OCI-LY7 (cell line): ENCODE data around the gene MLLT3. TPM values are rescaled to one million over a fixed set of nuclear protein-coding genes. Genes with fewer than 3 reads are reported as not detected.

Source experiments
- BruUV-seq: library from RNA; stranded (reverse); fragments of 400-500 nt; replicated peaks from 2 replicates; lab custom pipeline; 2021; lab: Mats Ljungman, UMichigan
- CTCF ChIA-PET: fragments of 300-600 bp; sonication (Branson Sonifier 250); formaldehyde crosslinking; loops from one replicate; lab custom pipeline; 2022; ENCODE audit warnings: antibody characterized with exemption; ENCODE audit not compliant: unreplicated experiment; lab: Charles Lee
- POLR2A ChIA-PET: fragments of 300-600 bp; sonication (Branson Sonifier 250); formaldehyde crosslinking; loops from one replicate; lab custom pipeline; 2022; ENCODE audit warnings: antibody characterized with exemption; lab: Charles Lee
- DNase-seq: peaks from one replicate; pipeline ENCODE4 v3.0.0-alpha.2; 2015; ENCODE audit warnings: low spot score
- H2AFZ ChIP-seq: fragments of 200-600 bp; sonication (generic), shearing (Covaris generic); 2 replicates; pipeline ENCODE4 v1.6.1; 2014; ENCODE audit warnings: mild to moderate bottlenecking, antibody characterized with exemption, low read length, moderate library complexity
- H3K27ac ChIP-seq: fragments of 200-600 bp; sonication (generic); 2 replicates; pipeline ENCODE4 v1.5.1; 2014; ENCODE audit warnings: mixed run types, low read depth, mild to moderate bottlenecking, moderate library complexity, low read length, inconsistent platforms; ENCODE audit not compliant: poor library complexity, severe bottlenecking
- H3K36me3 ChIP-seq: fragments of 200-600 bp; sonication (generic); 2 replicates; pipeline ENCODE4 v1.6.1; 2014; ENCODE audit warnings: mild to moderate bottlenecking, antibody characterized with exemption, low read length, moderate library complexity, mixed read lengths; ENCODE audit not compliant: insufficient read depth
- H3K4me1 ChIP-seq: fragments of 200-600 bp; sonication (generic); 2 replicates; pipeline ENCODE4 v1.5.1; 2014; ENCODE audit warnings: mild to moderate bottlenecking, low read length; ENCODE audit not compliant: insufficient read depth, poor library complexity, severe bottlenecking
- H3K4me2 ChIP-seq: fragments of 200-600 bp; sonication (generic); 2 replicates; pipeline ENCODE4 v1.6.1; 2014; ENCODE audit warnings: mild to moderate bottlenecking, low read length
- H3K4me3 ChIP-seq: fragments of 200-600 bp; sonication (generic); 2 replicates; pipeline ENCODE4 v1.5.1; 2014; ENCODE audit warnings: mild to moderate bottlenecking, low read depth, low read length; ENCODE audit not compliant: poor library complexity, severe bottlenecking
- H3K79me2 ChIP-seq: fragments of 200-600 bp; sonication (generic); 2 replicates; pipeline ENCODE4 v1.6.1; 2016; ENCODE audit warnings: low read depth, mild to moderate bottlenecking, low read length, moderate library complexity, mixed read lengths; ENCODE audit not compliant: insufficient read depth
- H3K9me2 ChIP-seq: fragments of 200-600 bp; sonication (generic); 2 replicates; pipeline ENCODE4 v1.6.1; 2016; ENCODE audit warnings: mild to moderate bottlenecking, low read length, mixed read lengths; ENCODE audit not compliant: insufficient read depth
- H3K9me3 ChIP-seq: fragments of 200-600 bp; sonication (generic); 2 replicates; pipeline ENCODE4 v1.6.1; 2014; ENCODE audit warnings: mild to moderate bottlenecking, mixed run types, low read length, mixed read lengths
- H4K20me1 ChIP-seq: fragments of 200-600 bp; sonication (generic); 2 replicates; pipeline ENCODE4 v1.6.1; 2014; ENCODE audit warnings: mild to moderate bottlenecking, antibody characterized with exemption, low read length, moderate library complexity, mixed read lengths; ENCODE audit not compliant: insufficient read depth
- EZH2phosphoT487 ChIP-seq: fragments of 200-600 bp; sonication (generic); IDR thresholded peaks from 2 replicates; pipeline ENCODE4 v1.6.1; 2018; ENCODE audit warnings: low read depth, borderline replicate concordance, mild to moderate bottlenecking, mixed run types, antibody characterized with exemption, low read length, moderate library complexity, mixed read lengths
- intact Hi-C: fragments of 100-400 bp; cut with micrococcal nuclease; formaldehyde crosslinking; loops from one replicate; pipeline ENCODE4 v1.10.0; 2022; ENCODE audit not compliant: unreplicated experiment
- total RNA-seq, 2 experiments: library from RNA; depleted of rRNA in 1 of 2; stranded (reverse); fragments of >200 nt in 1 of 2; shearing (Covaris generic) in 1 of 2; gene quantifications; 2 replicates each; pipeline ENCODE4 v1.2.3, GENCODE V29; 2014 to 2022
- TF ChIP-seq, protein P1 (sequence below): fragments of 200-600 bp; sonication (generic); conservative IDR thresholded peaks from 2 replicates; pipeline ENCODE4 v1.5.1; 2014; ENCODE audit warnings: mild to moderate bottlenecking, antibody characterized with exemption, low read length, moderate library complexity, mixed read lengths

Gene MLLT3
- total RNA-seq, 2 experiments from 2014 or later = 7.1 to 9.9 TPM

DNA sequence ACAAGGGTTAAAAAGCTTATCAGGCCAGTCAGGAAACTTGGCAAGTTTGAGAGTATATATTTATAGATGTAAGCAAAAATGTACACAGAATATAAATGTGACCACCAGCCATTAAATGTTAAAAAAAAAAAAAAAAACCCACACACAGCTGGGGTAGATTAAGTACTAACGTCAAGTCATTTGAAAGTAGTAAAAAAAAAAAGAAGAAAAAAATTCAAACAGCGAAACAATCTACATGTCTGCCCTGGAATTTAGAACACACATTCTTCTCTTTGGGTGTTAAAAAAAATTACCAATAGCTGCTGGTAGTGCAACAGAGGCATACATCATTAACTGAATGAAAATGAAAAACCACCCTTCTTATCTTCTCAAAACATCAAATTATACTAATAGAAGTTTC is 269.7 kb downstream of the MLLT3 start:
- no peak for DNase-seq
- CTCF ChIA-PET = no interaction called here
- no TSS peak for BruUV-seq
- no peaks in the 10 kb centered on the region for H3K36me3 ChIP-seq
- H3K27ac ChIP-seq = no peak overlapping the region
- no peak overlapping the region for H3K4me3 ChIP-seq
- H3K4me1 ChIP-seq = peaks cover 6% of the 10 kb centered on the region
- intact Hi-C loops = no loop called here
- H3K4me2 ChIP-seq = no peak overlapping the region
- TF ChIP-seq, protein P1, sequence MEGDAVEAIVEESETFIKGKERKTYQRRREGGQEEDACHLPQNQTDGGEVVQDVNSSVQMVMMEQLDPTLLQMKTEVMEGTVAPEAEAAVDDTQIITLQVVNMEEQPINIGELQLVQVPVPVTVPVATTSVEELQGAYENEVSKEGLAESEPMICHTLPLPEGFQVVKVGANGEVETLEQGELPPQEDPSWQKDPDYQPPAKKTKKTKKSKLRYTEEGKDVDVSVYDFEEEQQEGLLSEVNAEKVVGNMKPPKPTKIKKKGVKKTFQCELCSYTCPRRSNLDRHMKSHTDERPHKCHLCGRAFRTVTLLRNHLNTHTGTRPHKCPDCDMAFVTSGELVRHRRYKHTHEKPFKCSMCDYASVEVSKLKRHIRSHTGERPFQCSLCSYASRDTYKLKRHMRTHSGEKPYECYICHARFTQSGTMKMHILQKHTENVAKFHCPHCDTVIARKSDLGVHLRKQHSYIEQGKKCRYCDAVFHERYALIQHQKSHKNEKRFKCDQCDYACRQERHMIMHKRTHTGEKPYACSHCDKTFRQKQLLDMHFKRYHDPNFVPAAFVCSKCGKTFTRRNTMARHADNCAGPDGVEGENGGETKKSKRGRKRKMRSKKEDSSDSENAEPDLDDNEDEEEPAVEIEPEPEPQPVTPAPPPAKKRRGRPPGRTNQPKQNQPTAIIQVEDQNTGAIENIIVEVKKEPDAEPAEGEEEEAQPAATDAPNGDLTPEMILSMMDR = no peak
- TF ChIP-seq EZH2phosphoT487 = no peak
- POLR2A ChIA-PET = interaction anchor here (0.7 kb wide), 2 partner anchors 12 to 31 kb away, joined by 3 read pairs; no protein-coding TSS in a partner anchor
- H4K20me1 ChIP-seq = no peaks in the 10 kb centered on the region
- H2AFZ ChIP-seq = no peak overlapping the region
- no peaks in the 10 kb centered on the region for H3K79me2 ChIP-seq
- H3K9me2 ChIP-seq = no peaks in the 10 kb centered on the region
- no peaks in the 10 kb centered on the region for H3K9me3 ChIP-seq

DNA sequence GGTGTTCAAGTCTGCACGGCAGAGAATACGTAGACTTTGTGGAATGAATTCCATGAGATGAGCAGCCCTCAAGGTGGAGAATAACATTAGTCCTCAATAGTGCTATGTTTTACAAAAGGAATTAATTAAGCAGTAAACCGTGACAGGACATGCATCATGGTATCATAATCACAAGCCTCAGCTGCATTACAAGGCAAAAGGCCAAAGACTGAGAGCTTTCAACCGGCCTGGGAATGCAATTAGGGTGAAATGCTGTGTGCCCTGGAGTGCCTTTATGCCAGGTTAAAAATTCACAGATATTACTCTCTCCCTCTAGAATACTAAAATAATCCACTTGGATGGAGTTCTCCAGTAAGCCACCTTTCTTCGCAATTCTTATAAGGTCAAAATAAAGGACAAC is 270.6 kb downstream of the MLLT3 start:
- ChIA-PET CTCF (no interaction called here), POLR2A (no interaction called here)
- Histone ChIP-seq H2AFZ (no peak overlapping the region), H3K4me1 (peaks cover 3% of the 10 kb centered on the region), H3K27ac (no peak overlapping the region), H3K36me3 (no peaks in the 10 kb centered on the region), H3K79me2 (no peaks in the 10 kb centered on the region), H3K9me3 (no peaks in the 10 kb centered on the region), H3K4me2 (no peak overlapping the region), H3K9me2 (no peaks in the 10 kb centered on the region), H3K4me3 (no peak overlapping the region), H4K20me1 (no peaks in the 10 kb centered on the region)
- BruUV-seq = no TSS peak
- DNase-seq = no peak
- TF ChIP-seq EZH2phosphoT487 = no peak
- TF ChIP-seq, protein P1 = no peak
- intact Hi-C loops = no loop called here

DNA sequence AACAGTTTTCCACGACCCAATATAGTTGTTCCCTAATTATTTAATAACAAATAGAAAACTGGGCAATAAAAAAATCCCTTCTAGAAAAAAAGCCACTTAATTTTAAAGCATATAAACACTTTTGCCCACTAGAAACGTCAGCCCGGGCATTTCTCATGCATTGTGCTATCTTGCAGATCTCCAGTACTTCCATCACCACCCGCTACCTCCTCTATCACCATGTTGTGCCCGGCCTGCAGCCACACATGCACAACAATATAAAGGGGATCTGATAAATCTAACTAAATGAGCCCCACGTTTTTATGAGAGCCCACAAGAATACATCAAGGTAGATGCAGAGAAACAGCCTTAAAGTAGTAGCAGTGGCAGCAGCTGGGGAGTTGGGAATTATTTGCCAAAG is 272.7 kb downstream of the MLLT3 start:
- Histone ChIP-seq H3K36me3 (no peaks in the 10 kb centered on the region), H2AFZ (no peak overlapping the region), H3K27ac (no peak overlapping the region), H3K79me2 (no peaks in the 10 kb centered on the region), H3K4me1 (no peaks in the 10 kb centered on the region), H3K9me3 (no peaks in the 10 kb centered on the region), H3K4me3 (no peak overlapping the region), H4K20me1 (no peaks in the 10 kb centered on the region), H3K4me2 (no peak overlapping the region), H3K9me2 (no peaks in the 10 kb centered on the region)
- CTCF ChIA-PET = no interaction called here
- POLR2A ChIA-PET = interaction anchor here (0.7 kb wide), 1 partner anchor 18 kb away, joined by 3 read pairs; no protein-coding TSS in a partner anchor
- intact Hi-C loops = no loop called here
- BruUV-seq = no TSS peak
- no peak for TF ChIP-seq EZH2phosphoT487
- TF ChIP-seq, protein P1 = no peak
- no peak for DNase-seq
